CD4-positive, alpha-beta T cell treated with Interleukin-6 for 4 hours (primary cell): ENCODE data around the gene ZNF771.
"Not testable (repeated sequence)": the region's sequence is repeated elsewhere in the genome, so short reads cannot be mapped to it uniquely, and the experiment has no call there.

Source experiments
- DNase-seq: peaks from one replicate; pipeline ENCODE4 v3.0.0-alpha.2; 2020; ENCODE audit warnings: mixed read lengths

The ZNF771 gene

GRCh38 chr16:30438835-30439234 is 31.4 kb downstream of the ZNF771 start:
- no peak for DNase-seq

- no peak for DNase-seq
Observed at GRCh38 chr16:30439720-30440348, 32.4 kb downstream of the ZNF771 start.

GRCh38 chr16:30443631-30444030 is 36.2 kb downstream of the ZNF771 start:
- no peak for DNase-seq

GRCh38 chr16:30444231-30445148 is 37.1 kb downstream of the ZNF771 start:
- DNase-seq = no peak

GRCh38 chr16:30445149-30445407 is 37.7 kb downstream of the ZNF771 start:
- no peak for DNase-seq

- peak; percentile 95 for DNase-seq
Observed at GRCh38 chr16:30445408-30446202, 38.2 kb downstream of the ZNF771 start, which contains the start of gene SEPHS2. SEPHS2 (minus strand) TSS chr16:30445874; CDS start chr16:30445727, 147 bp downstream.

GRCh38 chr16:30446203-30446595 is 38.8 kb downstream of the ZNF771 start:
- DNase-seq = no peak

- DNase-seq = no peak
Observed at GRCh38 chr16:30447512-30448226, 40.3 kb downstream of the ZNF771 start.

GRCh38 chr16:30449116-30449435 is 41.7 kb downstream of the ZNF771 start:
- no peak for DNase-seq

GRCh38 chr16:30452709-30453580 is 45.5 kb downstream of the ZNF771 start:
- DNase-seq = not testable (repeated sequence)

GRCh38 chr16:30456302-30456701 is 48.9 kb downstream of the ZNF771 start:
- no peak for DNase-seq

- no peak for DNase-seq
Observed at GRCh38 chr16:30457256-30457655, 49.9 kb downstream of the ZNF771 start.

GRCh38 chr16:30457743-30458560 is 50.5 kb downstream of the ZNF771 start:
- DNase-seq = no peak

GRCh38 chr16:30458561-30459394 is 51.4 kb downstream of the ZNF771 start:
- peak; percentile 91 for DNase-seq

GRCh38 chr16:30459456-30459855 is 52.0 kb downstream of the ZNF771 start:
- DNase-seq = no peak

GRCh38 chr16:30461426-30461825 is 54.0 kb downstream of the ZNF771 start:
- DNase-seq = not testable (repeated sequence)

GRCh38 chr16:30464078-30464477 is 56.7 kb downstream of the ZNF771 start:
- DNase-seq = no peak
